Central memory CD8-positive, alpha-beta T cell (primary cell): ENCODE measurements around the gene EVI2A.
"Not testable (repeated sequence)": the region's sequence is repeated elsewhere in the genome, so short reads cannot be mapped to it uniquely, and the experiment has no call there.

ENCODE experiments used
- ATAC-seq: fragments of 150-1000 bp; cut with Tn5 transposase; replicated peaks from 2 replicates; pipeline ENCODE4 v1.10.0; 2022; ENCODE audit warnings: mild to moderate bottlenecking, moderate FRiP score, moderate number of reproducible peaks; ENCODE audit not compliant: poor library complexity, severe bottlenecking; ENCODE audit errors: extremely low read depth
- DNase-seq, 2 donors: peaks; one replicate each; pipeline ENCODE4 v3.0.0; 2021; ENCODE audit warnings: low spot score in 2 of 2
- H3K27ac Mint-ChIP-seq: one replicate; pipeline ENCODE4 v1.8.0; 2022; ENCODE audit warnings: low read depth, mild to moderate bottlenecking, moderate library complexity, mixed read lengths
- H3K27me3 Mint-ChIP-seq: one replicate; pipeline ENCODE4 v1.8.0; 2022; ENCODE audit warnings: mixed read lengths
- H3K36me3 Mint-ChIP-seq: one replicate; pipeline ENCODE4 v1.8.0; 2022; ENCODE audit warnings: mild to moderate bottlenecking, moderate library complexity, mixed read lengths; ENCODE audit not compliant: insufficient read depth
- H3K4me1 Mint-ChIP-seq: one replicate; pipeline ENCODE4 v1.8.0; 2022; ENCODE audit warnings: mixed read lengths
- H3K4me3 Mint-ChIP-seq: one replicate; pipeline ENCODE4 v1.8.0; 2022; ENCODE audit warnings: mild to moderate bottlenecking, moderate library complexity, mixed read lengths
- H3K9me3 Mint-ChIP-seq: one replicate; pipeline ENCODE4 v1.8.0; 2022; ENCODE audit warnings: mixed read lengths

EVI2A gene

DNA sequence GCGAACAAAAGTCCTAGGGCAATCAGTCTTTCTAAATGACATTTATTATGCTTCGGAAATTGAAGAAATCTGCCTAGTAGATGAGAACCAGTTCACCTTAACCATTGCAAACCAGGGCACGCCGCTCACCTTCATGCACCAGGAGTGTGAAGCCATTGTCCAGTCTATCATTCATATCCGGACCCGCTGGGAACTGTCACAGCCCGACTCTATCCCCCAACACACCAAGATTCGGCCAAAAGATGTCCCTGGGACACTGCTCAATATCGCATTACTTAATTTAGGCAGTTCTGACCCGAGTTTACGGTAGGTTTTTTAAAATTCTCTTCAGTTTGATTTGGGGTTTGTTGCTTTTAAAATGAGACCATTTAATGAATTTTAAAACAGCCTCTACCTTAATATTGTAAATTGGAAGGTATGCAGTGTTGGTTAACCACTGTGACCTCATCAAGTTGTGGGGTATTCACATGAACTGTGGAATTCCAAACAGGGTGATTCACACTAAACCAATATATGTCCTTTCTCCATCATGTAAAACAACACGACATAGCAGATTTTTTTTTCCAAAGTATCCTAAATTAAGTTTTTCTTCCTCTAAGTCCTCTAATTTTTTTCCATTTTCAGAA is 6.2 kb upstream of the EVI2A start:
- H3K36me3 Mint-ChIP-seq = peaks cover 10% of the 10 kb centered on the region
- ATAC-seq (no peak), DNase-seq (no peak)
- no peaks in the 10 kb centered on the region for H3K27me3 Mint-ChIP-seq
- H3K4me3 Mint-ChIP-seq = no peak overlapping the region
- H3K9me3 Mint-ChIP-seq = no peaks in the 10 kb centered on the region
- H3K4me1 Mint-ChIP-seq = peaks cover 6% of the 10 kb centered on the region
- no peak overlapping the region for H3K27ac Mint-ChIP-seq

DNA sequence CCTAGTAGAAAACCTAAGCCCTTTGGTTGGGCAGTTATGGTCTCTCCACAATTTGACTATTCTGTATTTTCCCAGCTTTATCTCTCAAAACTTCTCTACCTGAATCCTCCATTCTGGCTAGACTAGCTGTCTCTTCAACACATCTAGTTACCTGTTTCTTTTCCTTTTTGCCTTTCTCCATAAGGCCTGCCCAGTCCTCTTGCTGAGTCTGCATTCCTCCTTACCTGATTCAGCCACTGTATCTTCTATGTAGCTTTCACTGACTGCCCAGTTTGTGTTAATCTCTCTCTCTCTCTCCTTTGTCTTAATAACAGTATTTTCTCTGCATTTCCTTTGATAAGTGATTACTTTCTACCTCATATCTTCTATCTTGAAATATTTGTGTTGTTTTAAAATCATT is 2.1 kb upstream of the EVI2A start:
- Mint-ChIP-seq H3K36me3 (peaks cover 21% of the 10 kb centered on the region), H3K27me3 (no peaks in the 10 kb centered on the region), H3K27ac (peak overlapping the region; percentile 2), H3K4me3 (no peak overlapping the region), H3K9me3 (no peaks in the 10 kb centered on the region), H3K4me1 (peaks cover 18% of the 10 kb centered on the region)
- DNase-seq (no peak), ATAC-seq (no peak)

DNA sequence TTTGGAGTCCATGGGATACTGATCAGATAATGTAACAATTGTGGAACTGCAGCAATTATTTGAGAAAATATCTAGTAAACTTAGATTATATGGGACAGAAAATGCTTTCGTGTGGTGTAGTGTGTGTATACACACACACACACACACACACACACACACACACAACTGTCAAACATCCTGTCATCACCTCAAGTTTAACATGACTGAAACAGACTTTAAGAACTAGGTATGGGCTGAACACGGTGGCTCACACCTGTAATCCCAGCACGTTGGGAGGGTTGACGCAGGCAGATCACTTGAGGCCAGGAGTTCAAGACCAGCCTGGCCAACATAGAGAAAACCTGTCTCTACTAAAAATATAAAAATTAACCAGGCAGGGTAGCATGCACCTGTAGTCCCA is 544 bp upstream of the EVI2A start:
- Mint-ChIP-seq H3K27me3 (no peaks in the 10 kb centered on the region), H3K9me3 (no peaks in the 10 kb centered on the region), H3K36me3 (peaks cover 23% of the 10 kb centered on the region), H3K4me1 (peaks cover 29% of the 10 kb centered on the region), H3K4me3 (peak overlapping the region; percentile 77), H3K27ac (peak overlapping the region; percentile 96)
- DNase-seq (peak in 1 of 2 donors; percentile 31), ATAC-seq (peak; percentile 35)

DNA sequence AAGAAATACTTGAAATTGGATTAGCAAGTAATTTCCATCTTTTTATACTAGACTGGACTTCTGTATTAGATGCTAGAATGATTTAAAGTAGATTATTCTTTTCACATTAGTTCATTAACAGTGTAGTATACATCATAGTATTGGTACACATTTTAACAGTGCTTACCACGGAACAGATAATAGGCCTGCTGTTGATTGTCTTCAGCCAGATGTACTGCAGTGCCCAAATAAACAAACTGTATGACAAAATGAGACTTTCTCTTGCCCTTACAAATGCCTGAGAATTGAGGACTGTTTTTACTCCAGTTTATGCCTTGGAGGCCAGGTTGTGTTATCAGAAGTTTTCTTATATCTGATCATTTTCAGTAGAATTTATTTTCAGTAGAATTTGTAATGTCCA is 631 bp downstream of the EVI2A start:
- peaks cover 16% of the 10 kb centered on the region for H3K36me3 Mint-ChIP-seq
- H3K4me3 Mint-ChIP-seq = peak overlapping the region; percentile 77
- H3K4me1 Mint-ChIP-seq = peaks cover 29% of the 10 kb centered on the region
- H3K27me3 Mint-ChIP-seq = no peaks in the 10 kb centered on the region
- DNase-seq (no peak), ATAC-seq (no peak)
- no peaks in the 10 kb centered on the region for H3K9me3 Mint-ChIP-seq
- peak overlapping the region; percentile 96 for H3K27ac Mint-ChIP-seq

DNA sequence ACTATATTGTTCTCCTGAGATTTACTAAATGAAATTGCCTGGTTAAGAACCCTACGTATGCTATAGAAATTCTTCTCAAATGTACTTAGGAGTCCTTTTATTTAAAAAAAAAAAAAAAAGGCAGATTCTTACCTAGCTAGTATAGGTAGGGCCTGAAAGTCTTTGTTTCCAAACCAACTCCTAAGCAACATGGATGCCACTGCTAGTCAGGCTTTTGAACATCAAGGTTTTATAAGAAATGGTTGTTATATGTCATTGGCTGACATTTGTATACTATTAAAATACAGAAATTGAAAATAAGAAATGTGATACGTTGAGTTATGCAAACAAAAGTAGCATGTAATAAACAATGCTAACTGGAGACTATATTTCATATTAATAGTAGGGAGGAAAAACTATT is 1.2 kb downstream of the EVI2A start:
- H3K27ac Mint-ChIP-seq = peak overlapping the region; percentile 96
- H3K27me3 Mint-ChIP-seq = no peaks in the 10 kb centered on the region
- H3K4me1 Mint-ChIP-seq = peaks cover 29% of the 10 kb centered on the region
- peaks cover 16% of the 10 kb centered on the region for H3K36me3 Mint-ChIP-seq
- ATAC-seq (no peak), DNase-seq (no peak)
- H3K4me3 Mint-ChIP-seq = peak overlapping the region; percentile 77
- H3K9me3 Mint-ChIP-seq = no peaks in the 10 kb centered on the region

DNA sequence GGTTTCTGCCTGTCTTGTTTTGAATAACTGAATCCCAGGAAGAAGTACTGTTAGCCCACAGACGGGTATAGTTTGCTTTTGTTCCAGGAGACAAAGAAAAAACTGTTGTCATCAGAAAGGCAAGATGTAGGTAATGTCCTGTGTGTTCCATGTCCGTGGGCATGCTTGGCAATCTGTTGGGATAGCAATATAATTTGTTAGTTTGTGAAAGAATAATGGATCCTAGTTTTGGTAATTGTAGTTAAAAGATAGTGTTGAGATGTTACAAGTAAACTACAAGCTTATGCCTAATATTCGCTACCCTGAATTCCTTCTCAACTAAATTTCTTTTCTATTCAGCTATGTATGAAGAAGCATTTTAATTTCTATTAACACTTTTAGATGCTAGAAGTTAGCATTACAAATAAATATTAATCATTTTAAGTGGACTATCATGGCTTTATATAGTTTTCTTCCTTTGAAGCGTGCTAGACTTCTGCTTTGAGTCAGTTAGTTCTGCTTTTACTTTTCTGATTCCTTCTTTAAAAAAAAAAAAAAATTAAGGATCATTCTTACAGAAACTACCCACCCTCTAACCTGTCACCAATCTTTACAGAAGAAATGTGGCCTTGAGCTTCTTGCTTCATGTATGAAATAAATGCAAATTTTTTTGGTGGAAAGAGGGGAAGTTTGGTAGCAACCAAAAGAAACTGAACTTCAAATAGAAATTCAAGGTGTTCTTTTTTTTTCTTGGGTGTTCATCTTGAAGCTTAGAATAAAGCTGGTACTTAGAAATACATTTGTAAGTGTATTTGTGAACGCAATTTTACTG is 2.4 kb downstream of the EVI2A start:
- peak overlapping the region; percentile 77 for H3K4me3 Mint-ChIP-seq
- no peak for ATAC-seq
- no peak for DNase-seq
- peak overlapping the region; percentile 92 for H3K27ac Mint-ChIP-seq
- peaks cover 37% of the 10 kb centered on the region for H3K4me1 Mint-ChIP-seq
- H3K9me3 Mint-ChIP-seq = no peaks in the 10 kb centered on the region
- no peaks in the 10 kb centered on the region for H3K27me3 Mint-ChIP-seq
- peaks cover 16% of the 10 kb centered on the region for H3K36me3 Mint-ChIP-seq

DNA sequence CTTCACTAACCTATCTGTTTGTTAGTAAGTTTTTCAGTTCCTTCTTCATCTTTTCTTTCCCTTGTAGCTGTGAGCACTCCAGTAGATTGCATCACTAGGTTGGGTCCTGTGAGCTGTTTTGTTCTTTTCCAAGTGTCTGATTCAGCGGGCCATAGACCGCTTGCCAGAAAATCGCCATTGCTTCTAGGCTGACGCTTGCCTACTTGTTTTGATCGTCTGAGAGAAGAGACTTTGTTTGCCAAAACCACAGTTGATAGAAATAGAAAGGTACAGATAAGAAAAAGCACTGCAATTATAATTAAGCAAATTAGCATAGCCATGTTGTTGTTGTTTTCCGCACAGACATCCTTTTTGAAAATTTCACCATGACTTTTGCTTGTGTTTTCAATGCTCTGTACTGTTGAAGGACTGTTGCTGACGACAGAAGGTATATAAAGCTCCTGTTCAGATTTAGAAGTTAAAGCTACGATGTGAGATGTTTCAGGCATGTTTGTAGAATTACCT is 3.1 kb downstream of the EVI2A start:
- Mint-ChIP-seq H3K36me3 (peaks cover 17% of the 10 kb centered on the region), H3K27me3 (no peaks in the 10 kb centered on the region), H3K9me3 (no peaks in the 10 kb centered on the region), H3K4me1 (peaks cover 31% of the 10 kb centered on the region), H3K27ac (peak overlapping the region; percentile 92), H3K4me3 (peak overlapping the region; percentile 77)
- DNase-seq = peak in 1 of 2 donors; percentile 38
- ATAC-seq = peak; percentile 12

DNA sequence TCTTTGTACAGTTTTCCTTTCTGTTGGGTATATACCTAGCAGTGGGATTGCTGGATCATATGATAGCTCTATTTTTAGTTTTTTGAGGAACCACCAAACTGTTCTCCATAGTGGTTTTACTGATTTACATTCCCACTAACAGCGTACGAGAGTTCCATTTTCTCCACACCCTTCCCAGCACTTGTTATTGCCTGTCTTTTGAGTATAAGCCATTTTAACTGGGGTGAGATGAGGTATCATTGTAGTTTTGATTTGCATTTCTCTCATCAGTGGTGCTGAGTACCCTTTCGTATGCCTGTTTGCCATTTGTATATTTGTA is 6.7 kb downstream of the EVI2A start:
- peak overlapping the region; percentile 85 for H3K4me3 Mint-ChIP-seq
- H3K27me3 Mint-ChIP-seq = no peaks in the 10 kb centered on the region
- H3K9me3 Mint-ChIP-seq = no peaks in the 10 kb centered on the region
- no peak for DNase-seq
- peaks cover 22% of the 10 kb centered on the region for H3K36me3 Mint-ChIP-seq
- ATAC-seq = no peak
- peak overlapping the region; percentile 90 for H3K27ac Mint-ChIP-seq
- peaks cover 35% of the 10 kb centered on the region for H3K4me1 Mint-ChIP-seq

DNA sequence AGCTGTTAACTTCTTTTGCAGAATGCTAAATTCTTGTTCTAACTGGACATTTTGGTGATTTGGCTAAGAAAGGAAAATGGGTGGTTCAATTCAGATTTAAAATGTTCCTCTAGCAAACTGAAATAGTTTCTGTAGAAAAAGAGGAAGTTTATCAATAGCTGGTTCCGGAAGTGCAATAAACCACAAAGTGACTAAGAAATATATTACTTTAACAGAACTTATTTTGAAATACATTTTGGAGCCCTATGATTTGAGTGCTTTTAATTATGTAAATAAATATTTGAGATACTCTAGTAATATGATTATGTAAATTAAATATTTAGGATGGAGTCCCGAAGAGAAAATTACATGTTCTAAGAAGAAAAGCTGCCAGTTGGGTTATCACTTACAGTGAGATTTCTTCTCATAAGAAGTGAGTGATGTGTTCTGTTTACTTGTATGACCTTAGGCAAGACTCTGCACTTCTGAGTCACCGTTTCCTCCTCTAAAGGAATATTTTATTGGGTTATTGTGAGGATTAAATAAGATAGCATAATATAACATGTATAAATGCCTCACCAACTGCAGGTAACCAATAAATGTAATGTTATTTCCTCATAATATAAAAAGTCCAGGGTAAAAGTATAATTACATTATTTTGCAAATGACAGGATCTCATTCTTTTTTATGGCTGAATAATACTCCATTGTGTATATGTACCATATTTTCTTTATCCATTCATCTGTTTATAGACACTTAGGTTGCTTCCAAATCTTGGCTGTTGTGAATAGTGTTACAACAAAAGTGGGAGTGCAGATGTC is 7.2 kb downstream of the EVI2A start, which contains the start of gene EVI2B:
TSS of gene EVI2B (minus strand) at position 73 of the 800 bp plus-strand sequence. CDS start 8,445 bp downstream, outside the sequence.
- Mint-ChIP-seq H3K27me3 (no peaks in the 10 kb centered on the region), H3K4me1 (peaks cover 37% of the 10 kb centered on the region), H3K4me3 (peak within 1 kb of the TSS; percentile 85), H3K36me3 (peaks cover 20% of the 10 kb centered on the region), H3K9me3 (no peaks in the 10 kb centered on the region), H3K27ac (peak within 1 kb of the TSS; percentile 90)
- ATAC-seq (peak; percentile 50), DNase-seq (no peak)

DNA sequence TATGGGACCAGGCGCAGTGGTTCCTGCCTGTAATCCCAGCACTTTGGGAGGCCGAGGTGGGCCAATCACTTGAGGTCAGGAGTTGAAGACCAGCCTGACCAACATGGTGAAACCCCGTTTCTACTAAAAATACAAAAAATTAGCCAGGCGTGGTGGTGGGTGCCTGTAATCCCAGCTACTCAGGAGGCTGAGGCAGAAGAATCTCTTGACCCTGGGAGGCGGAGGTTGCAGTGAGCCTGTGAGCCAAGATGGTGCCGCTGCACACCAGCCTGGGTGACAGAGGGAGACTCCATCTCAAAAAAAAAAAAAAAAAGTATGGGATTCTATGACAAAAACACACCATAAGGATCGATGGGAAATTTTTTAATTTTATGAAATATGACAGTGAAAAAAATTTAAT is 9.2 kb downstream of the EVI2A start:
- H3K27me3 Mint-ChIP-seq, H3K9me3 Mint-ChIP-seq, DNase-seq, ATAC-seq: not testable (repeated sequence)
- peaks cover 33% of the 10 kb centered on the region for H3K4me1 Mint-ChIP-seq
- H3K27ac Mint-ChIP-seq = peak overlapping the region; percentile 90
- H3K4me3 Mint-ChIP-seq = peak overlapping the region; percentile 85
- peaks cover 26% of the 10 kb centered on the region for H3K36me3 Mint-ChIP-seq

DNA sequence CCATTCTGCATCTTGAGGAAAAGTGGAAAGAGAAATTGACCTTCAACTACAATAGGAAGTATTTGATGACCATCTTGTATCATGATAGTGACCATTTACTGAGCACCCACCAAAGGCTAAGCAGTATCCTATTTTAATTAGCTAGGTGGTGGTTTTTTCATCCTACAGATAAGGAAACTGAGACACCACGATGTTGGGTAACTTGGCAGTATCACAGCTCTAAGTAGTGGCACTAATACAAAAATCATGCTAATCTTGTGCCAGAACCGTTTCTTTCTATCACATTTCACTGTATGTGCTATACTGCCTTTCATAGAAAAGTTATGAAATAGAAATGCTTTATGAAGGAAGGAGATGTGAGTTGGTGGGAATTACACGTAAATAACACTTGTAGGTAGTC is 9.9 kb downstream of the EVI2A start:
- no peaks in the 10 kb centered on the region for H3K9me3 Mint-ChIP-seq
- peaks cover 35% of the 10 kb centered on the region for H3K4me1 Mint-ChIP-seq
- peak overlapping the region; percentile 85 for H3K4me3 Mint-ChIP-seq
- H3K36me3 Mint-ChIP-seq = peaks cover 26% of the 10 kb centered on the region
- peak overlapping the region; percentile 90 for H3K27ac Mint-ChIP-seq
- DNase-seq (no peak), ATAC-seq (no peak)
- H3K27me3 Mint-ChIP-seq = no peaks in the 10 kb centered on the region

DNA sequence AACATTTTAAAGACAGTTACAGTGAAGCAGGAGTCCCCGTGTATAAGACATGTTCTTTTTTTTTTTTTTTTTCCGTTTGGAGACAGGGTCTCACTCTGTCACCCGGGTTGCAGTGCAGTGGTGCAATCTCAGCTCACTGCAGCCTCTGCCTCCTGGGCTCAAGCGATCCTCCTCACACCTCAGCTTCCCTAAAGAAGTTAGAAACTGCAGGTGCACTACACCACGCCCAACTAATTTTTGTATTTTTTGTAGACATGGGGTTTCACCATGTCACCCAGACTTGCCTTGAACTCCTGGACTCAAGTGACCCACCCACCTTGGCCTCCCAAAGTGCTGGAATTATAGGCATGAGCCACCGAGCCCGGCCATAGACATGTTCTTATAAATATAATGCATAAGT is 10.5 kb downstream of the EVI2A start:
- H3K4me1 Mint-ChIP-seq = peaks cover 41% of the 10 kb centered on the region
- no peak for DNase-seq
- ATAC-seq = no peak
- H3K9me3 Mint-ChIP-seq = no peaks in the 10 kb centered on the region
- no peaks in the 10 kb centered on the region for H3K27me3 Mint-ChIP-seq
- peak overlapping the region; percentile 85 for H3K4me3 Mint-ChIP-seq
- peak overlapping the region; percentile 90 for H3K27ac Mint-ChIP-seq
- H3K36me3 Mint-ChIP-seq = peaks cover 29% of the 10 kb centered on the region
